T follicular helper cell (primary cell): ENCODE measurements around the gene CARD8.
A peak's percentile ranks its signal among the peaks of the same experiment; 100 is the strongest.
"Not testable (repeated sequence)": the region's sequence is repeated elsewhere in the genome, so short reads cannot be mapped to it uniquely, and the experiment has no call there.

Experiments used
- DNase-seq: peaks from one replicate; pipeline ENCODE4 v3.0.0-alpha.2; 2020; ENCODE audit warnings: low read depth
- total RNA-seq, 2 experiments: gene quantifications; one replicate each; lab custom pipeline; 2026; lab: John Stamatoyannopoulos, UW

The CARD8 gene, protein sequence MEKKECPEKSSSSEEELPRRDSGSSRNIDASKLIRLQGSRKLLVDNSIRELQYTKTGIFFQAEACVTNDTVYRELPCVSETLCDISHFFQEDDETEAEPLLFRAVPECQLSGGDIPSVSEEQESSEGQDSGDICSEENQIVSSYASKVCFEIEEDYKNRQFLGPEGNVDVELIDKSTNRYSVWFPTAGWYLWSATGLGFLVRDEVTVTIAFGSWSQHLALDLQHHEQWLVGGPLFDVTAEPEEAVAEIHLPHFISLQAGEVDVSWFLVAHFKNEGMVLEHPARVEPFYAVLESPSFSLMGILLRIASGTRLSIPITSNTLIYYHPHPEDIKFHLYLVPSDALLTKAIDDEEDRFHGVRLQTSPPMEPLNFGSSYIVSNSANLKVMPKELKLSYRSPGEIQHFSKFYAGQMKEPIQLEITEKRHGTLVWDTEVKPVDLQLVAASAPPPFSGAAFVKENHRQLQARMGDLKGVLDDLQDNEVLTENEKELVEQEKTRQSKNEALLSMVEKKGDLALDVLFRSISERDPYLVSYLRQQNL
- total RNA-seq, result 70.2 to 259 reads per million in 2 experiments

DNA sequence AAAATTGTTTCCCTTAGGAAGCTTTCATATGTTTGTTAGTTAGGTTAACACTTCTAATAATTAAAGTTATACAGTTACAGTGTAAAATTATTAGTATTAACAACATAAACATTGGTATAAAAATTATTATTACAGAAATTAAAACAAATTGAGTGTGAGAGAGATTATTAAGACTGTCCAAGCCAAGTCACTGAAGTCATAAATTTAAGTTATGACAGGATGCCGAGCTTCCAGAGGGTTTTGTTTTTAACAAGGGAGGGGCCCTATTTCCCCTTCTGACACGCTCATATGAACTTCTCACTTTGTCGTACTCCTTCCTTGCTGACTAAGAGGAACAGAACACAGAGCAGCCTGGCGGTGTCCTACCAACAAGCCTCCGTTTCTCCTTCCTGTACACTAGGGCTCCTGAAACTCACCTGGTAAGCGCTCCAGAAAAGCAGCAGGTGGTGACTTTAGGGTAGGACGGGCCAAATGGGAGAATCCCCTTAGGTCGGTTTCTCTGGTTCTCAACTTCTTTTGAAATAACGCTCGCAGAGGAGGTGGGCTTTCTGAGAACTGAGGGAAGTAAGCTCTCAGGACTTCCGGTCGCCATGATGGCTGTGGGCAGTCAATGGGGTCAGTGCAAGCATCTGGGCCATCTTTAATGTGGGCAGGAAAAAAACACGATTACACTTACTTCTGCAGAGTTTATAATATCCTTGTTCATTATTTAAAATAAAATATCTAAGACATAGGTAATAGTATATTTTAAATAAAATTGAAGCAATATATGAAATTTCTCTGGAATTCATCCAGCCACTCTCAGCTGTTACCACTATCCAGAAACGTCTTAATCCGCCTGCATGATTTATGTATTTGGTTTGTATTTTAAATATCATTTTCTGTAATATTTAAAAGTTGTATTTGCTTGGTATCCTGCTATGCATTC lies at the start of gene CARD8:
Gene CARD8, minus strand, starts transcription at position 537 of the 928 bp plus-strand sequence. CDS start 14,892 bp downstream, outside the sequence.
- peak; percentile 70 for DNase-seq

DNA sequence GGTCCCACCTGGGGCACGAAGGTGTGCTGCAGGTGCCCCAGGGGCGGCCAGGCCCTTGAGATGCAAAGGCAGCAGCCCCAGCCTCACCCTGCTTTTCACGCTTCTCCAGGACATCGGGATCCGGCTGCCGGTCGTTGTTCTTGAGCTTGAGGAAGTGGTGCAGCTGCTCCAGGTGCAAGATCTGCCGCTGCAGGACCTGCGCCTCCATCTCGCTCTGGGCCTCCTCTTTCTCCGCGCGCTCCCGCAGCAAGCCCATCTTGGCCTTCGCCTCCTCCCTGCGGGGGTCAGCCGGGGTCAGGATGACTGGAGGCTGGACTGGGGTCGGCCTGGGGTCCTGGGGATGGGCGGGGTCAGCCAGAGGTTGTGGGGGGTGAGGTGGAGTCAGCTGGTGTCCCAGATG lies 48.2 kb upstream of the CARD8 start:
- DNase-seq, result no peak

DNA sequence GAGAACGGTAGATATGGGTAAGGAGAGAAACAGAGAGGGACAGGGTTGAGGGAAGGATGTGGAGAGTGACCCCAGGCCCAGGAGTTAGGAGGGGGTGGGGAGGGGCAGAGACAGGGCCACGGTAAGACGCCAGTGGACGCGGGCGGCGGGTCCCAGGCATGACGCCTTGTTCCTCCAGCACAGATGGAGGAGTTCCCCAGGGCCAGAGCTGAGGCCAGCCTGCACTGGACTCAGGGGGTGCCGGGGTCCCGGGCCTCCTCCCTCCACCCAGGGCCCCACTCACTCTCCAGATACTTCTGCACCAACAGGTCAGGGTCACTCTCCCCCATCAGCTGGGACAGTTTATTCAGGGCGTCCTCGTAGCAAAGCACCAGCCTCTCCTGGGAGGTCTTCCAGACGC lies 47.7 kb upstream of the CARD8 start:
- DNase-seq, result no peak

DNA sequence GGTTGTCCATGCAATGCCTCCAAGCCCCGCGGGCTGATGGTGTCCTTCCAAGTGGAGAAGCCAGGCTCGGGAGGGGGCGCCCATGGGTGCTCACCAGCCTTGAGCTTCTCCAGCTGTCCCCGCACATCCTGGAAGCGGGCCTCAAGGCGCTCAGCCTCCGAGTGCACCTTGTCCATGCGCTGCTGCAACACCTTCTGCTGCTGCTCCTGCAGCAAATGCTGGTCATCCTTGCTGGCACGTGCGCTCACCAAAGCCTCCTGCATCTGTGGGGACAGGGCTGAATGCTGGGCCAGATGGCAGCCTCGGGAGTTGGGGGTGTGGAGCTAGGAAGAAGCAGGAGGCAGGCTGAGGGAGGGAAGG lies 46.9 kb upstream of the CARD8 start:
- DNase-seq, result no peak

DNA sequence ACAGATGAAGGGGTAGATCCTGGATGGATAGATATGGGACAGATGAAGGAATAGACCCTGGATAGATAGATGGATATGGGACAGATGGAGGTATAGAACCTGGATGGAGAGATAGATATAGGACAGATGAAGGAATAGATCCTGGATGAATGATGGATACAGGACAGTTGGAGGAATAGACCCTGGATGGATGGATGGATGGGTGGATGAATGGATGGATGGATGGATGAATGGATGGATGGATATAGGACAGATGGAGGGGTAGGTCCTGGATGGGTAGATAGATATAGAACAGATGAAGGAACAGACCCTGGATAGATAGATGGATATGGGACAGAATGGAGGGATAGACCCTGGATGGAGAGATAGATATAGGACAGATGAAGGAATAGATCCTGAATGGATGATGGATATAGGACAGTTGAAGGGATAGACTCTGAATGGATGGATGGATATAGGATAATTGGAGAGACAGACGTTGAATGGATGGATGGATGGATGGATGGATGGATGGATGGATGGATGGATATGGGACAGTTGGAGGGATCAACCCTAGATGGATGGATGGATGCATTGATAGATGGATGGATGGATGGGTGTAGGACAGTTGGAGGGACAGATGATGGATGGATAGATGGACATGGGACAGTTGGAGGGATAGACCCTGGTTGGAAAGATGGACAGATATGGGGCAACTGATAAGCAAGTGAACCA lies 46.3 kb upstream of the CARD8 start:
- no peak for DNase-seq

DNA sequence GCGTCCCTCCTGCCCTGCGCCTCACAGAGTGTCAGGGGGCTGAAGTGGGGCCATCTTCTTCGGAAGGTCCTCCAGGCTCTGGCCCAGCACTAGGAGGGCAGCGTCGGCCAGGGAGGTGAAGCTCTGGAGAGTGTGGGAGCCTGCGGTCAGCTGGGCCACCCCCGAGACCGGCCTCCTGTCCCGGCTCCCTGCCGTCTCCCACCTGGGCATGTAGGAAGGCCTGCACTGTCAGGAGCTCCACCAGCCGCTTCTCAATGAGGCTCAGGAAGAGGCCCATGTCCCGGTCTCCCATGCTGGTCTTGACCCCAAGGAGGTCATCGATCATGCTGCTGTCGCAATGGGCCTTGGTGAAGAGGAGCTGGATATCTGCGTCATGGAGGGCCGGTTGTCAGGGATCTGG lies 42.3 kb upstream of the CARD8 start:
- DNase-seq, result no peak

DNA sequence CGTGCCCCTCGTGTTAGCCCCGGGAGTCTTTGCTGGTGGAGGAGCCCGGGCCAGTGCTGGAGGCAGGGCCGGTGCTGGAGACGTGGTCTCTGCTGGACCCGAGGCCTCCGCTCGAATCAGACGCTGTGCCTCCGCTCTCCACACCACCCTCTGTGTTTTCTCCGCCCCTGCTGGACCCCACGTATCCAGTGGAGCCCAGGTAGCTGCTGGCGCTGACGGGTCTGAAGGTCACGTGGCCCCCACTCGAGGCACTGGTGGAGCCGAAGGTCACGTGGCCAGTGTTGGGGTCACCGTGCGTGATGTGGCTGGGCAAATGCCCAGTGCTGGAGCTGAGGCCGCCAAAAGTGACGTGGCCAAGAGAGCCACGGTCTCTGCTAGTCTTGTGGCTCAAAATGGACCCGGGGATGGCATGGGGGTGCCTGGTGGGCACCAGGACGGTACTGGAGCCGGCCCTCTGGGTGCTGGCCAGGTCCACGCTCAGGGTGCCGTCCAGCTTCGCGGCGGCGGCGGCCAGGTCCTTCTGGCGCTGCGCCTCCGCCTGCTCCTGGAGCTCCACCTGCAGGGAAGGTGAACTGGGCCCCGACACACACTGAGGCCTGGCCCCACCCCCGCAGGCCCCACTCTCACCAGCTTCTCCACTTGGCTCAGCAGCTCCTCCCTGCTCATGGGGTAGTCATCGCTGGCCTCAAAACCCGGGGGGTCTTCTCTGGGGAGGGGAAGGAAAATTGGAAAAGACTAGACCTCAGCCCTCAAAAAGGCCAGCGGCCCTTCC lies 41.4 kb upstream of the CARD8 start:
- DNase-seq, result no peak

DNA sequence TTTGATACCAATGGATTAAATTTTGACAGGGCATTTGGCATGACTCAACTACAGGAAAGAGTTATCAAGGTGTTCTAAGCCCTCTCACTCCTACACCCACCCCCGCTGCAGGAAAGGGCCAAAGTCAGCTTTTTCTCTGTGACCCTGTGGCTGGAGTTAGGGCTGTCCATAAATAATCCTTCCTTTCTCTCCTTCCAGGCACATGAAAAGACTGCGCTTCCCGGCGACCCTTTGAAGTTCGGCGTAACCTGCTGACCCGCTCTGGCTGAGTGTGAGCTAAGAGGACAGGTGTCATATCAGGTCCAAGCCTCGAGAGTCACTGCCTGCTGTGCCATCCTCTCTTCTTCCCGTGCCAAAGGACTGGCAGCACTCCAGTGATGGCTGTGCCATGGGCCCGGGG lies 39.7 kb upstream of the CARD8 start:
- DNase-seq, result no peak

DNA sequence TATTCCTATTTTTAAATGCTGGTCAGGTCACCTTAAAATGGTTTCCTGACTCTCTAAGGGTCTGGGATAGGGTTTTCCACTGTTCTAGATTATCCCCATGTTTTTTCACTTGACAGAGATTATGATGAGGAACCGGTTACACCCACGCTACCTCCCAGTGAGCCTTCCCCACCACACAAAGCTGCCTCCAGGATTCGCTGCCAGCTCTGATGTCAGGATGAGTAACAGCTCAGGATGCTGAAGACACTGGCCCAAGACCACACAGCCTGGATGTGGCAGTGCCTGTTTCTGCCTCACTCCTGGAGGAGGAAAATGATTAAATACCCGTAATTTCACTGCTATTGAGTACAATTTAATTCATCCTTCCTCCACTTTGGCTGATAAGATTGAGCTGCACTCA lies 37.1 kb upstream of the CARD8 start:
- no peak for DNase-seq

DNA sequence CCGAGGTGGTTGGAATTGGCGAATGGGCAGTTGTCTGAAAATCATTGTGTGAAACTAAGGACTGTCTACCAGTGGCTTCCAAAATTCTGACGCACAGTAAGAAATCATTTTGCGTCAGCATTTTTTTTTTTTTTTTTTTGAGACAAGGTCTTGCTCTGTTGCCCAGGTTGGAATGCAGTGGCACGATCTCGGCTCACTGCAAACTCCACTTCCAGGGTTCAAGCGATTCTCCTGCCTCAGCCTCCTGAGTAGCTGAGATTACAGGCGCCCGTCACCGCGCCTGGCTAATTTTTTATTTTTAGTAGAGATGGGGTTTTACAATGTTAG lies 35.7 kb upstream of the CARD8 start:
- not testable (repeated sequence) for DNase-seq

DNA sequence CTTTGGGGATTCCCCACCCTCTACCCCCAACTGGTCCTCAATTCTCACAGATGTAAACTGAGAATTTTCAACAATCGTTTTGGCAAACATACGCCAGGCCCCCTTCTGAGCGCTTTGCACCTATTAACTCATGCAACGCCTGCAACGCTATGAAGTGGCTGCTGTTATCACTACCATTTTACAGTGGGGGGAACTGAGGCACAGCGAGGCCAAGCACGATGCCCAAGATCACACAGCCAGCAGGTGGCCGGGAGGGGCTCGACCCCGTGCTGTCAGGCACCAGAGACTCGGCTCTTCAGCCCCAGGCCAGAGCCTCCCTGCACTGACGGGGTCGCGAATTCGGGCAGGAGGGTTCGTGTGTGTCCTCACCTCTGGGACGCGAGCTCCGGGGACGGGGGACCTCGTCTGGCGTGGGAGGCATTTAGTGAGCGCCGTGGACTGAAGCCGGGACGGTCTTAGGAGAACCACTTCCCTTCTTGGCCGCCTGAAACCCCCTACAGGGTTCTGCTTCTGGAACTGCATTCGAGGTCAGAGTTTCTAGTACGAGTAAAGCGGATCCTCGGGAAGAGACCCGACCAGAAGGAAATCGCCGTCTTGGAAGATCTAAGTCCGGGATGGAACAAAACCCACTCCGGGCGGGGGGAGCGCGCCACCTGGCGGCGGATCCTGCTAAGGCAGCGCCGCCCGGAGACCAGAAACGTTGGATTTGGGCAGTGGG lies 35.2 kb upstream of the CARD8 start:
- DNase-seq, result peak; percentile 42

DNA sequence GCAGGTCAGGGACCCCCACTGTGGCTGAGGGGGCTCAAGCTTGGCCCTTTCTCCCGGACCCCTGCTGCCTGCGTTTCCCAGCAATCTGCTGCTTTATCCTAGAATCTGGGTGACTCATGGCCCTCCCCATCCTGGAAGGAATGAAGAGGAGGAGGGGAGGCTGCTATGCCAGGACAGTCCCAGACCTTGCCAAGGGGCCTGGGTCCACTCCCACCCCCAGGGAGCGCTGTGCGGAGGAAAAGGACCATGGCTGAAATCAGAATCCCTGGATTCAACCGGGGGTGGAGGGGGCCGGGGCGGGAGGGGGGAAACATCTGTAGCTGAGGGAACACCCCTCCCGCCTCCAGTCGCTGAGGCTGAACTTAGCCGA lies 34.7 kb upstream of the CARD8 start:
- DNase-seq, result no peak

DNA sequence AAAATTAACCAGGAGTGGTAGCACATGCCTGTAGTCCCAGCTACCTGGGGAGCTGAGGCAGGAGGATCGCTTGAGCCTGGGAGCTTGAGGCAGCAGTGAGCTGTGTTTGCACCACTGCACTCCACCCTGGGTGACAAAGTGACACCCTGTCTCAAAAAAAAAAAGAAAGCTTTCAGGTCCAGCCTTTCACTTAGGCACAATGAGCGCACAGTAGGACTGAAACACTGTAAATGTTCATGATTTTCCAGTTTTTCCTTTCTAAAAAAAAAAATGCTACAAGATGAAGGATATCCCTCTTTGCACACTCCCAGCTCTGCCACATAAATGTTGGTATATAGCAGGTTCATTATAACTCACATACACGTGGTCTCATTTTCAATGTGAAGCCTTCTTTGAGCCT lies 32.0 kb upstream of the CARD8 start:
- no peak for DNase-seq

DNA sequence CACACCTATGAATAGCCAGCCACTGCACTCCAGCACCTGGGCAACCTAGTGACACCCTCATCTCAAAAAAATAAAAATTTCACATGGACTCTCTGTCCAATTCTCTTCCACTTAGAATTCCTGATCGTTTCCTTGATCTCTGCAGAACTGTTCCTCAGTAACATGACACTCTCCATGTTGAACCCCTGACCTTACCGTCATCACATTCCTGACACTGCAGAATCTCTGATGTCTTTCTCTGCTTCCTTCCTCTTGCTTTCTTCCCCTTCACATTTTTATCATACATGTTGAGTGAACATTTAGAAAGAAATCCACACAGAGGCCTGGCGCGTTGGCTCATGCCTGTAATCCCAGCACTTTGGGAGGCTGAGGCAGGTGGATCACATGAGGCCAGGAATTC lies 29.2 kb upstream of the CARD8 start:
- DNase-seq, result no peak

DNA sequence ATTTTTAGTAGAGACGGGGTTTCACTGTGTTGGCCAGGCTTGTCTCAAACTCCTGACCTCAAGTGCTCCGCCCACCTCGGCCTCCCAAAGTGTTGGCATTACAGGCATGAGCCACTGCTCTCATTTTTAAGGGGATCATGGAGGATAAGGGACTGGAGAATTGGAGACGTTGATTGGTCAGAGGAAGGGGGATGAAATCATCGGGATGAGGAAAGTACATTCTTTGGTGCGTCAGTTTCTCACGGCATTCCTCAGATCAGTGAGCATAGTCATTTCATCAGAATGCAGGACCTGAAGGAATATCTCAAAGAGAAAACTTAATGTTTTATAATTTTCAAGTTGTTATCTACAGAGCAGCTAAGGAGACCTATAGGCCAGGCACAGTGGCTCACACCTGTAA lies 28.2 kb upstream of the CARD8 start:
- DNase-seq, result no peak

DNA sequence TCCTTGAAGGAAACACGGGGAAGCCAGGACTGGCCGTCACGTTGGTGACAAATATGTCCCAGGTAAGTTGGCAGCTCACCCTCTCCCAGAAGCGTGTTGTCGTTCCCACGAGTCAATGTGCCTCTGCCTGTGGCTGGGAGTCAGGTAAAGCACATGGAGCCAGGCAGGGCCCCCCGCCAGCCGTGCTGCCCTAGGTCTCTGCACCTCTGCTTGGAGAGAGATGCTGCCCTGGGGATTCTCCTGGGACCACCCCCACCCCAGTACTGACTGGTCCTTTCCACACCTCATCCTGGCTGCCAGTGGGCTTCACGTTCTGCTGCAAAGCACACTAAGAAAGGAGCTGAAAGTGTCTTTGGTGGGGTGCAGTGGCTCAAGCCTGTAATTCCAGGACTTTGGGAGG lies 24.0 kb upstream of the CARD8 start:
- DNase-seq, result no peak

DNA sequence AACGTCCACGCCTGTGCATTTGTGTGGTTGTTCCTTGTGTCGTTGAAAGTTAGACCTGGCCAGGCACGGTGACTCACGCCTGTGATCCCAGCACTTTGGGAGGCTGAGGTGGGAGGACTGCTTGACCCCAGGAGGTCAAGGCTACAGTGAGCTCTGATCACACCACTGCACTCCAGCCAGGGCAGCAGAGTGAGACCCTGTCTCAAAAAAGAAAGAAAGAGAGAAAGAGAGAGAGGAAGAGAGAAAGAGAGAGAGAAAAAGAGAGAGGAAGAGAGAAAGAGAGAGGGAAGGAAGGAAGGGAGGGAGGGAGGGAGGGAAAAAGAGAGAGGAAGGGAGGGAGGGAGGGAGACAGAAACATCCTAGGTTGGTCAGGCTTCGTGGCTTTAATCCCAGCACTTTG lies 19.2 kb upstream of the CARD8 start:
- no peak for DNase-seq

DNA sequence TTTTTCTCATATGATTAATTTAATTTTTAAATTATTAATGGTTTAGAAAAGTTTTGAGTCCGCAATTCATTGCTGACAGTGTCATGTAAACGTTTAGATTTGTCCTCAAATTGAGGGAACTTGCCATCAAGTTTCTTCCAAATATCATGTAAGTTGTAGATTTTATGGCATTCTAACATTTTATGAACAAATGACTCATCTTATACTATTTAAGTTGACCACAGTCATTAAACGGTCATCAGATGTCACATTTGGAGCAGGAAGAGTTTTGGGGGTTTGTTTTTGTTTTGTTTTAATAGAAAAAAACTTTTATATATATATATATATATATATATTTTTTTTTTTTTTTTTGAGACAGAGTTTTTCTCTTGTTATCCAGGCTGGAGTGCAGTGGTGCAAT lies 18.5 kb upstream of the CARD8 start:
- no peak for DNase-seq

DNA sequence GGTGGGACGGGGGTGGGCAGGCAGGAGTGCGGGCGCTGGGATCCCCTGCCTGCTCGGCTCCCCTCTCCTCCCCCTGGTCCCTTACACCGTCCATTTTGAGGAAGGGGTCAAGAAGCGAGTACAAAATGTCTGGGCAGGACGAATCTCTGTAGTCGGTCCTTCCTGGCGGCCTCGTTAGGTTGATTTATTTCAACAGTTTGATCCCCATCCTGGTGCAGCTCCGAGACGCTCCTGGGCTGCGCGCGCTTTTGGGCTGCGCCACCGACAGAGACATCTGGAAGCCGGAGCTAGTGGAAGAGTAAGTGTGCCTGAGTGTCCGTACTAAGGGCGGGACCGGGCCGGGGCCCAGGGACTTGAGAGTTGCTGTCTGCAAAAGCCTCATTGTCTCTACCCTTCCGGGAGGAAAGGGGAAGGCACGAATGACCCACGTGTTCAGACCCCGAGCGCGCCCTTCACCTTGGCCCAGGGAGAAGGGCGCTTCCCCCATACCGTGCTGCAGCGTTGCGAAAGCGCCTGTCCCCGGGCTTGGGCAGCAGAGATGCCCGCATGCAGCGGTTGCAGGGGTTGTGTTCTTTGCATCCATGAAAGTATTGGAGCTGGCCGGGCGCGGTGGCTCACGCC lies 15.9 kb upstream of the CARD8 start:
- DNase-seq, result no peak

DNA sequence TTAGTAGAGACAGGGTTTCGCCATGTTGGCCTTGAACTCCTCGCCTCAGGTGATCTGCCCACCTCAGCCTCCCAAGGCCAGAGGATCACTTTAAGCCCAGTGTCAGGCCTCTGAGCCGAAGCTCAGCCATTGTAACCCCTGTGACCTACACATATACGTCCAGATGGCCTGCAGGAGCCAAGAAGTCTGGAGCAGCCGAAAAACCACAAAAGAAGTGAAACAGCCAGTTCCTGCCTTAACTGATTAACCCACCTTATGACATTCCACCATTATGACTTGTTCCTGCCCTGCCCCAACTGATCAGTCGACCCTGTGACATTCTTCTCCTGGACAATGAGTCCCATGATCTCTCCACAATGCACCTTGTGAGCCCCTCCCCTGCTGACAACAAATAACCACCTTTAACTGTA lies 13.9 kb upstream of the CARD8 start:
- DNase-seq, result not testable (repeated sequence)
